Measurements from ENCODE around the gene SPOCD1. TPM values are rescaled to one million over a fixed set of nuclear protein-coding genes. Genes with fewer than 3 reads are reported as not detected.

SPOCD1 gene
- total and polyA plus RNA-seq, 2 experiments from 2014 or later = 0.73 to 1.3 TPM

- TF ChIP-seq, protein P1, sequence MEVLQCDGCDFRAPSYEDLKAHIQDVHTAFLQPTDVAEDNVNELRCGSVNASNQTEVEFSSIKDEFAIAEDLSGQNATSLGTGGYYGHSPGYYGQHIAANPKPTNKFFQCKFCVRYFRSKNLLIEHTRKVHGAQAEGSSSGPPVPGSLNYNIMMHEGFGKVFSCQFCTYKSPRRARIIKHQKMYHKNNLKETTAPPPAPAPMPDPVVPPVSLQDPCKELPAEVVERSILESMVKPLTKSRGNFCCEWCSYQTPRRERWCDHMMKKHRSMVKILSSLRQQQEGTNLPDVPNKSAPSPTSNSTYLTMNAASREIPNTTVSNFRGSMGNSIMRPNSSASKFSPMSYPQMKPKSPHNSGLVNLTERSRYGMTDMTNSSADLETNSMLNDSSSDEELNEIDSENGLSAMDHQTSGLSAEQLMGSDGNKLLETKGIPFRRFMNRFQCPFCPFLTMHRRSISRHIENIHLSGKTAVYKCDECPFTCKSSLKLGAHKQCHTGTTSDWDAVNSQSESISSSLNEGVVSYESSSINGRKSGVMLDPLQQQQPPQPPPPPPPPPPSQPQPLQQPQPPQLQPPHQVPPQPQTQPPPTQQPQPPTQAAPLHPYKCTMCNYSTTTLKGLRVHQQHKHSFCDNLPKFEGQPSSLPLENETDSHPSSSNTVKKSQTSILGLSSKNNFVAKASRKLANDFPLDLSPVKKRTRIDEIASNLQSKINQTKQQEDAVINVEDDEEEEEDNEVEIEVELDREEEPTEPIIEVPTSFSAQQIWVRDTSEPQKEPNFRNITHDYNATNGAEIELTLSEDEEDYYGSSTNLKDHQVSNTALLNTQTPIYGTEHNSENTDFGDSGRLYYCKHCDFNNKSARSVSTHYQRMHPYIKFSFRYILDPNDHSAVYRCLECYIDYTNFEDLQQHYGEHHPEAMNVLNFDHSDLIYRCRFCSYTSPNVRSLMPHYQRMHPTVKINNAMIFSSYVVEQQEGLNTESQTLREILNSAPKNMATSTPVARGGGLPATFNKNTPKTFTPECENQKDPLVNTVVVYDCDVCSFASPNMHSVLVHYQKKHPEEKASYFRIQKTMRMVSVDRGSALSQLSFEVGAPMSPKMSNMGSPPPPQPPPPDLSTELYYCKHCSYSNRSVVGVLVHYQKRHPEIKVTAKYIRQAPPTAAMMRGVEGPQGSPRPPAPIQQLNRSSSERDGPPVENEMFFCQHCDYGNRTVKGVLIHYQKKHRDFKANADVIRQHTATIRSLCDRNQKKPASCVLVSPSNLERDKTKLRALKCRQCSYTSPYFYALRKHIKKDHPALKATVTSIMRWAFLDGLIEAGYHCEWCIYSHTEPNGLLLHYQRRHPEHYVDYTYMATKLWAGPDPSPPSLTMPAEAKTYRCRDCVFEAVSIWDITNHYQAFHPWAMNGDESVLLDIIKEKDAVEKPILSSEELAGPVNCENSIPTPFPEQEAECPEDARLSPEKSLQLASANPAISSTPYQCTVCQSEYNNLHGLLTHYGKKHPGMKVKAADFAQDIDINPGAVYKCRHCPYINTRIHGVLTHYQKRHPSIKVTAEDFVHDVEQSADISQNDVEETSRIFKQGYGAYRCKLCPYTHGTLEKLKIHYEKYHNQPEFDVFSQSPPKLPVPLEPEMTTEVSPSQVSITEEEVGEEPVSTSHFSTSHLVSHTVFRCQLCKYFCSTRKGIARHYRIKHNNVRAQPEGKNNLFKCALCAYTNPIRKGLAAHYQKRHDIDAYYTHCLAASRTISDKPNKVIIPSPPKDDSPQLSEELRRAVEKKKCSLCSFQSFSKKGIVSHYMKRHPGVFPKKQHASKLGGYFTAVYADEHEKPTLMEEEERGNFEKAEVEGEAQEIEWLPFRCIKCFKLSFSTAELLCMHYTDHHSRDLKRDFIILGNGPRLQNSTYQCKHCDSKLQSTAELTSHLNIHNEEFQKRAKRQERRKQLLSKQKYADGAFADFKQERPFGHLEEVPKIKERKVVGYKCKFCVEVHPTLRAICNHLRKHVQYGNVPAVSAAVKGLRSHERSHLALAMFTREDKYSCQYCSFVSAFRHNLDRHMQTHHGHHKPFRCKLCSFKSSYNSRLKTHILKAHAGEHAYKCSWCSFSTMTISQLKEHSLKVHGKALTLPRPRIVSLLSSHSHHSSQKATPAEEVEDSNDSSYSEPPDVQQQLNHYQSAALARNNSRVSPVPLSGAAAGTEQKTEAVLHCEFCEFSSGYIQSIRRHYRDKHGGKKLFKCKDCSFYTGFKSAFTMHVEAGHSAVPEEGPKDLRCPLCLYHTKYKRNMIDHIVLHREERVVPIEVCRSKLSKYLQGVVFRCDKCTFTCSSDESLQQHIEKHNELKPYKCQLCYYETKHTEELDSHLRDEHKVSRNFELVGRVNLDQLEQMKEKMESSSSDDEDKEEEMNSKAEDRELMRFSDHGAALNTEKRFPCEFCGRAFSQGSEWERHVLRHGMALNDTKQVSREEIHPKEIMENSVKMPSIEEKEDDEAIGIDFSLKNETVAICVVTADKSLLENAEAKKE (CRISPR knock-in tag; IDR thresholded peaks at IDR 0.05) = no peak
- TF ChIP-seq EZH2 (IDR thresholded peaks at IDR 0.05; ENCODE audit: low read depth, unreplicated experiment) = no peak
- no peak for TF ChIP-seq STAT1 (IDR thresholded peaks at IDR 0.05; ENCODE audit: unreplicated experiment)
- TF ChIP-seq POLR2AphosphoS5 (IDR thresholded peaks at IDR 0.05; ENCODE audit: low read depth) = no peak
- TF ChIP-seq CREB1 (CRISPR knock-in tag; IDR thresholded peaks at IDR 0.05; ENCODE audit: low read depth) = no peak
- TF ChIP-seq ZNF114 (CRISPR knock-in tag; IDR thresholded peaks at IDR 0.05) = no peak
Observed at GRCh38 chr1:31763671-31764311, 52.0 kb downstream of the SPOCD1 start (continued).

DNA sequence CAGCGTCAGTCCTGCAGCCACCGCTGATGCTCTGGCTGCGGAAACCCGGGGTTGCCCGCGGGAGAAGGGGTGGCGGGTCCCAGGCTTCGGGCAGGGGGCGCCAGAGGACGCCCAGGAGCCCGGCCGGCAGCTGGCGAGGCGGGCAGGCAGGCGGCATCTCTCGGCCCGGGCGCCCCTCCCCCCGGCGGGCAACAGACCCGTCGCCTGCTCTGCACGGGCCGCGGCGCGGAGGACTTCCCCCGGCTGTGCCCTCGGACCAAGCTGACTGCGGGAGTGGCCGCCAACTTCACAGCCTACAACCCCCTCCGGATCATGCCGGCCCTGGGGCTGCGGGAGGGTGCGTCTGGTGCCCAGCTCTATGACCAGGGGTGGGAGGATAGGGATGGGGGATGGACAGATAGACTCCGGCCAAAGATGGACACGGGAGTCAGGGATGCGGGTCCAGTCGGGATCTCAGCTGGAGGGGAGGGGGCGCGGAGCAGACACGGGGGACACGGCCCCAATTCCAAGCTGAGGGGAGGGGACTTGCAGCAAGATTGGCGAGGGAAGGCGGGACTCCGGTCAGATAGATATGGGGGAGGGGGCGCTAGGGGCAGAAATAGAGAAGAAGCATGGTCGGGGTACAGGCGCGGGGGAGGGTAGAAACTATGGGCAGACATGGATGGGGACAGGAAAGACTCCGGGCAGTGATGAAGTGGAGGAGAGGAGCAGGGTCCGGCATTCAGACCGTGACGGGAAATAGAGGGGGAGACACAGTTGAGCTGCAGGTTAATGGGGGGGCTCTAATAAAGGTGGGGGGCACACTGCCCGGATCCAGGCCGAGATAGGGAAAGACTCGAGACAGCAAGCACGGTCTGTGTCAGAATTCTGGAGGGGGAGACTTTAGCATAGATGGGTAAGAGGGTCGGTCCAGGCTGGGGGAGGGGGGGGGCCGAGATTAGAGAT lies 52.8 kb downstream of the SPOCD1 start:
- Mint-ChIP-seq H3K27ac (no peak overlapping the region), H3K36me3 (ENCODE audit: low read depth) (no peaks in the 10 kb centered on the region)
- TF ChIP-seq NANOG (IDR thresholded peaks at IDR 0.05; ENCODE audit: borderline replicate concordance) (no peak), CREB1 (CRISPR knock-in tag; IDR thresholded peaks at IDR 0.05; ENCODE audit: low read depth) (0 out of 2 replicates have a peak, but pooled peaks have one; percentile 20), EZH2 (IDR thresholded peaks at IDR 0.05; ENCODE audit: low read depth, unreplicated experiment) (no peak), JUNB (IDR thresholded peaks at IDR 0.05; ENCODE audit: unreplicated experiment) (no peak)
- TF ChIP-seq, protein P2, sequence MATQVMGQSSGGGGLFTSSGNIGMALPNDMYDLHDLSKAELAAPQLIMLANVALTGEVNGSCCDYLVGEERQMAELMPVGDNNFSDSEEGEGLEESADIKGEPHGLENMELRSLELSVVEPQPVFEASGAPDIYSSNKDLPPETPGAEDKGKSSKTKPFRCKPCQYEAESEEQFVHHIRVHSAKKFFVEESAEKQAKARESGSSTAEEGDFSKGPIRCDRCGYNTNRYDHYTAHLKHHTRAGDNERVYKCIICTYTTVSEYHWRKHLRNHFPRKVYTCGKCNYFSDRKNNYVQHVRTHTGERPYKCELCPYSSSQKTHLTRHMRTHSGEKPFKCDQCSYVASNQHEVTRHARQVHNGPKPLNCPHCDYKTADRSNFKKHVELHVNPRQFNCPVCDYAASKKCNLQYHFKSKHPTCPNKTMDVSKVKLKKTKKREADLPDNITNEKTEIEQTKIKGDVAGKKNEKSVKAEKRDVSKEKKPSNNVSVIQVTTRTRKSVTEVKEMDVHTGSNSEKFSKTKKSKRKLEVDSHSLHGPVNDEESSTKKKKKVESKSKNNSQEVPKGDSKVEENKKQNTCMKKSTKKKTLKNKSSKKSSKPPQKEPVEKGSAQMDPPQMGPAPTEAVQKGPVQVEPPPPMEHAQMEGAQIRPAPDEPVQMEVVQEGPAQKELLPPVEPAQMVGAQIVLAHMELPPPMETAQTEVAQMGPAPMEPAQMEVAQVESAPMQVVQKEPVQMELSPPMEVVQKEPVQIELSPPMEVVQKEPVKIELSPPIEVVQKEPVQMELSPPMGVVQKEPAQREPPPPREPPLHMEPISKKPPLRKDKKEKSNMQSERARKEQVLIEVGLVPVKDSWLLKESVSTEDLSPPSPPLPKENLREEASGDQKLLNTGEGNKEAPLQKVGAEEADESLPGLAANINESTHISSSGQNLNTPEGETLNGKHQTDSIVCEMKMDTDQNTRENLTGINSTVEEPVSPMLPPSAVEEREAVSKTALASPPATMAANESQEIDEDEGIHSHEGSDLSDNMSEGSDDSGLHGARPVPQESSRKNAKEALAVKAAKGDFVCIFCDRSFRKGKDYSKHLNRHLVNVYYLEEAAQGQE (IDR thresholded peaks at IDR 0.05; ENCODE audit: unreplicated experiment) = no peak
- TF ChIP-seq, protein P3, sequence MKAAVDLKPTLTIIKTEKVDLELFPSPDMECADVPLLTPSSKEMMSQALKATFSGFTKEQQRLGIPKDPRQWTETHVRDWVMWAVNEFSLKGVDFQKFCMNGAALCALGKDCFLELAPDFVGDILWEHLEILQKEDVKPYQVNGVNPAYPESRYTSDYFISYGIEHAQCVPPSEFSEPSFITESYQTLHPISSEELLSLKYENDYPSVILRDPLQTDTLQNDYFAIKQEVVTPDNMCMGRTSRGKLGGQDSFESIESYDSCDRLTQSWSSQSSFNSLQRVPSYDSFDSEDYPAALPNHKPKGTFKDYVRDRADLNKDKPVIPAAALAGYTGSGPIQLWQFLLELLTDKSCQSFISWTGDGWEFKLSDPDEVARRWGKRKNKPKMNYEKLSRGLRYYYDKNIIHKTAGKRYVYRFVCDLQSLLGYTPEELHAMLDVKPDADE (IDR thresholded peaks at IDR 0.05) = no peak

More for the DNA sequence above, 52.8 kb downstream of the SPOCD1 start:
- Histone ChIP-seq H3K27me3 (ENCODE audit: insufficient read depth) (peaks cover 26% of the 10 kb centered on the region), H3F3A (replicated peaks; ENCODE audit: low read depth) (peaks cover 21% of the 10 kb centered on the region), H3K9me2 (ENCODE audit: insufficient read depth) (no peaks in the 10 kb centered on the region), H3K4me1 (ENCODE audit: insufficient read depth) (peaks cover 57% of the 10 kb centered on the region), H4K20me1 (replicated peaks; ENCODE audit: insufficient read depth) (peaks cover 7% of the 10 kb centered on the region; the same call in 1 of the 2 replicates), H2AFZ (peak overlapping the region; percentile 88; the same call in 1 of the 2 replicates), H3K36me3 (ENCODE audit: insufficient read depth) (no peaks in the 10 kb centered on the region), H3K79me2 (replicated peaks; ENCODE audit: insufficient read depth) (peaks cover 10% of the 10 kb centered on the region; the same call in 1 of the 2 replicates), H3K27ac (ENCODE audit: low read depth) (no peak overlapping the region), H3K4me2 (peak overlapping the region; percentile 98), H3K4me3 (peak overlapping the region; percentile 95)
- peak; percentile 42 for ATAC-seq
- H3K27me3 Mint-ChIP-seq (ENCODE audit: insufficient read depth, low read depth, poor library complexity) = peaks cover 39% of the 10 kb centered on the region
- peaks cover 63% of the 10 kb centered on the region for H3K4me1 Mint-ChIP-seq
- H3K4me3 Mint-ChIP-seq = peak overlapping the region; percentile 76
- peak; percentile 92 for DNase-seq (ENCODE audit: low spot score)
- H3K9me3 Mint-ChIP-seq = no peaks in the 10 kb centered on the region; the same call in 2 of the 3 replicates

Data from GM23338 (cell line).